HepG2 (cell line): ENCODE data around the gene CKAP2. TPM values are rescaled to one million over a fixed set of nuclear protein-coding genes. Genes with fewer than 3 reads are reported as not detected.

Source experiments
- CHD4 ChIP-seq: fragments of 200-600 bp; sonication (generic); IDR thresholded peaks from 2 replicates; pipeline ENCODE4 v1.7.0; 2017; ENCODE audit warnings: mild to moderate bottlenecking, low read length, borderline replicate concordance
- FOXP1 ChIP-seq, 2 experiments: fragments of 450-650 bp in 1 of 2; IDR thresholded peaks; 2 replicates each; pipeline ENCODE4 v1.6.1; 2017 to 2018; ENCODE audit warnings: antibody characterized with exemption in 1 of 2
- HMGXB4 ChIP-seq, 2 experiments: sonication (generic) in 1 of 2; formaldehyde crosslinking in 1 of 2; IDR thresholded peaks; 2 replicates each; pipeline versions ENCODE4 v1.4.0 to v1.6.1; 2018 to 2020; ENCODE audit warnings: missing genetic modification reagents in 2 of 2, borderline replicate concordance in 1 of 2, low read depth in 1 of 2, mild to moderate bottlenecking in 1 of 2, missing biosample characterization in 1 of 2
- MIER2 ChIP-seq: IDR thresholded peaks from 2 replicates; pipeline ENCODE4 v1.6.1; 2016; ENCODE audit warnings: missing biosample characterization, missing genetic modification reagents
- SMAD3 ChIP-seq: sonication (generic); formaldehyde crosslinking; IDR thresholded peaks from 2 replicates; pipeline ENCODE4 v1.4.0; 2020; ENCODE audit warnings: missing genetic modification reagents
- TRIM24 ChIP-seq: sonication (generic); formaldehyde crosslinking; IDR thresholded peaks from 2 replicates; pipeline ENCODE4 v1.8.0; 2022; ENCODE audit warnings: mild to moderate bottlenecking, missing genetic modification reagents
- UBTF ChIP-seq: sonication (generic); formaldehyde crosslinking; IDR thresholded peaks from 2 replicates; pipeline ENCODE4 v1.4.0; 2020; ENCODE audit warnings: mild to moderate bottlenecking, missing genetic modification reagents
- ZFP37 ChIP-seq: sonication (generic); formaldehyde crosslinking; IDR thresholded peaks from 2 replicates; pipeline ENCODE4 v1.4.0; 2020; ENCODE audit warnings: missing genetic modification reagents, borderline replicate concordance
- ZFX ChIP-seq: sonication (generic); formaldehyde crosslinking; IDR thresholded peaks from 2 replicates; pipeline ENCODE4 v1.4.0; 2020; ENCODE audit warnings: mild to moderate bottlenecking, low read depth, missing genetic modification reagents, moderate library complexity
- ZNF180 ChIP-seq: sonication (generic); formaldehyde crosslinking; IDR thresholded peaks from 2 replicates; pipeline ENCODE4 v1.4.0; 2020; ENCODE audit warnings: low read depth, missing genetic modification reagents, borderline replicate concordance
- ZNF33A ChIP-seq: sonication (generic); formaldehyde crosslinking; IDR thresholded peaks from 2 replicates; pipeline ENCODE4 v1.5.1; 2020; ENCODE audit warnings: missing genetic modification reagents, mild to moderate bottlenecking, moderate library complexity, borderline replicate concordance
- polyA plus RNA-seq, 8 experiments: library from polyadenylated mRNA; depleted of rRNA in 3 of 8; stranded (reverse) in 7 of 8; unstranded in 1 of 8; fragments of >200 nt; fragmentation: Illumina TruSeq in 4 of 8; extraction: Trizol in 4 of 8; gene quantifications; 2 replicates each; pipeline versions ENCODE4 v1.2.1 to v1.2.3, GENCODE V29; 2011 to 2016; ENCODE audit warnings: low read depth in 4 of 8, missing spikeins in 1 of 8, mixed read lengths in 1 of 8; ENCODE audit not compliant: insufficient read depth in 1 of 8
- total RNA-seq, 5 experiments: library from RNA; depleted of rRNA; stranded (reverse); fragments of >200 nt; fragmentation: Illumina TruSeq; extraction: Trizol; gene quantifications; 2 replicates each; pipeline ENCODE4 v1.2.3, GENCODE V29; 2016; ENCODE audit warnings: low read depth in 1 of 5
- TF ChIP-seq, protein P1 (sequence below): sonication (generic); formaldehyde crosslinking; IDR thresholded peaks from 2 replicates; pipeline ENCODE4 v1.4.0; 2020; ENCODE audit warnings: missing genetic modification reagents, borderline replicate concordance
- TF ChIP-seq, protein P2 (sequence below): sonication (generic); formaldehyde crosslinking; IDR thresholded peaks from 2 replicates; pipeline ENCODE4 v1.8.0; 2022; ENCODE audit warnings: missing genetic modification reagents, mild to moderate bottlenecking, borderline replicate concordance

The CKAP2 gene
- total and polyA plus RNA-seq, 2 of the 13 experiments (the other 11 are each of a cell fraction or from before 2014, with no cell fraction given): 6.7 to 40.3 TPM

- TF ChIP-seq HMGXB4 (CRISPR knock-in tag; IDR thresholded peaks at IDR 0.05; ENCODE audit: borderline replicate concordance in 1 of 2, low read depth in 1 of 2) (peak; percentile 52 to 63; a peak in 2 of 4 replicates), ZNF33A (CRISPR knock-in tag) (no peak), ZNF180 (CRISPR knock-in tag) (no peak), ZFX (CRISPR knock-in tag) (peak; percentile 91), SMAD3 (0 out of 2 replicates have a peak, but pooled peaks have one; percentile 13), TRIM24 (CRISPR knock-in tag) (no peak), MIER2 (CRISPR knock-in tag) (no peak), ZFP37 (CRISPR knock-in tag) (peak; percentile 61; the same call in 1 of the 2 replicates), FOXP1 (IDR thresholded peaks at IDR 0.05) (no peak), FOXP1 (CRISPR knock-in tag; IDR thresholded peaks at IDR 0.05) (no peak), UBTF (CRISPR knock-in tag) (peak; percentile 51; the same call in 1 of the 2 replicates), CHD4 (no peak)
- TF ChIP-seq, protein P1, sequence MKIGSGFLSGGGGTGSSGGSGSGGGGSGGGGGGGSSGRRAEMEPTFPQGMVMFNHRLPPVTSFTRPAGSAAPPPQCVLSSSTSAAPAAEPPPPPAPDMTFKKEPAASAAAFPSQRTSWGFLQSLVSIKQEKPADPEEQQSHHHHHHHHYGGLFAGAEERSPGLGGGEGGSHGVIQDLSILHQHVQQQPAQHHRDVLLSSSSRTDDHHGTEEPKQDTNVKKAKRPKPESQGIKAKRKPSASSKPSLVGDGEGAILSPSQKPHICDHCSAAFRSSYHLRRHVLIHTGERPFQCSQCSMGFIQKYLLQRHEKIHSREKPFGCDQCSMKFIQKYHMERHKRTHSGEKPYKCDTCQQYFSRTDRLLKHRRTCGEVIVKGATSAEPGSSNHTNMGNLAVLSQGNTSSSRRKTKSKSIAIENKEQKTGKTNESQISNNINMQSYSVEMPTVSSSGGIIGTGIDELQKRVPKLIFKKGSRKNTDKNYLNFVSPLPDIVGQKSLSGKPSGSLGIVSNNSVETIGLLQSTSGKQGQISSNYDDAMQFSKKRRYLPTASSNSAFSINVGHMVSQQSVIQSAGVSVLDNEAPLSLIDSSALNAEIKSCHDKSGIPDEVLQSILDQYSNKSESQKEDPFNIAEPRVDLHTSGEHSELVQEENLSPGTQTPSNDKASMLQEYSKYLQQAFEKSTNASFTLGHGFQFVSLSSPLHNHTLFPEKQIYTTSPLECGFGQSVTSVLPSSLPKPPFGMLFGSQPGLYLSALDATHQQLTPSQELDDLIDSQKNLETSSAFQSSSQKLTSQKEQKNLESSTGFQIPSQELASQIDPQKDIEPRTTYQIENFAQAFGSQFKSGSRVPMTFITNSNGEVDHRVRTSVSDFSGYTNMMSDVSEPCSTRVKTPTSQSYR (CRISPR knock-in tag): peak; percentile 61
- TF ChIP-seq, protein P2, sequence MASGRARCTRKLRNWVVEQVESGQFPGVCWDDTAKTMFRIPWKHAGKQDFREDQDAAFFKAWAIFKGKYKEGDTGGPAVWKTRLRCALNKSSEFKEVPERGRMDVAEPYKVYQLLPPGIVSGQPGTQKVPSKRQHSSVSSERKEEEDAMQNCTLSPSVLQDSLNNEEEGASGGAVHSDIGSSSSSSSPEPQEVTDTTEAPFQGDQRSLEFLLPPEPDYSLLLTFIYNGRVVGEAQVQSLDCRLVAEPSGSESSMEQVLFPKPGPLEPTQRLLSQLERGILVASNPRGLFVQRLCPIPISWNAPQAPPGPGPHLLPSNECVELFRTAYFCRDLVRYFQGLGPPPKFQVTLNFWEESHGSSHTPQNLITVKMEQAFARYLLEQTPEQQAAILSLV (CRISPR knock-in tag): 0 out of 2 replicates have a peak, but pooled peaks have one; percentile 38
Observed at GRCh38 chr13:52455677-52456041, 381 bp downstream of the CKAP2 start (continued).
